Stomach (tissue), 9 donors: ENCODE measurements around the gene LMO2. TPM values are rescaled to one million over a fixed set of nuclear protein-coding genes. Genes with fewer than 3 reads are reported as not detected.
A peak's percentile ranks its signal among the peaks of the same experiment; 100 is the strongest.

ENCODE experiments used
- DNase-seq, 2 donors: peaks; one replicate each; pipeline versions ENCODE4 v3.0.0 to v3.0.0-alpha.2; 2013 to 2019
- H3K27ac ChIP-seq, 5 donors: fragments of 200-600 bp in 4 of 5; sonication (generic) in 4 of 5; one replicate each; pipeline ENCODE4 v1.5.1; 2013 to 2019; ENCODE audit warnings: mild to moderate bottlenecking in 1 of 5, moderate library complexity in 1 of 5
- H3K27me3 ChIP-seq, 3 donors: fragments of 200-600 bp; sonication (generic); one replicate each; pipeline ENCODE4 v1.5.1; 2017 to 2019; ENCODE audit warnings: mixed run types in 1 of 3
- H3K36me3 ChIP-seq, 4 donors: fragments of 200-600 bp; sonication (generic); 1 replicate in 3 of 4; 2 replicates in 1 of 4; pipeline ENCODE4 v1.5.1; 2016 to 2019
- H3K4me1 ChIP-seq, 4 donors: fragments of 200-600 bp; sonication (generic); one replicate each; pipeline ENCODE4 v1.5.1; 2016 to 2019
- H3K4me3 ChIP-seq, 4 donors: fragments of 200-600 bp; sonication (generic) in 3 of 4; one replicate each; pipeline ENCODE4 v1.5.1; 2016 to 2019; ENCODE audit warnings: mild to moderate bottlenecking in 1 of 4
- H3K9me3 ChIP-seq, 4 donors: fragments of 200-600 bp; sonication (generic); one replicate each; pipeline ENCODE4 v1.5.1; 2016 to 2019
- CTCF ChIP-seq, 7 experiments: fragments of 450-650 bp in 4 of 7; fragments of 200-600 bp in 3 of 7; sonication (generic) in 3 of 7; IDR thresholded peaks; one replicate each; pipeline ENCODE4 v1.5.1; 2016 to 2019; ENCODE audit warnings: antibody characterized with exemption in 7 of 7, control low read depth in 2 of 7, mild to moderate bottlenecking in 1 of 7
- EP300 ChIP-seq: sonication (generic); formaldehyde crosslinking; IDR thresholded peaks from one replicate; pipeline ENCODE4 v1.6.1; 2017; ENCODE audit warnings: antibody characterized with exemption
- POLR2A ChIP-seq, 4 donors: fragments of 450-650 bp; IDR thresholded peaks; one replicate each; pipeline ENCODE4 v1.6.1; 2016; ENCODE audit warnings: antibody characterized with exemption in 4 of 4, control low read depth in 2 of 4, mild to moderate bottlenecking in 1 of 4, moderate library complexity in 1 of 4
- POLR2AphosphoS5 ChIP-seq, 3 donors: sonication (generic); formaldehyde crosslinking; IDR thresholded peaks; one replicate each; pipeline ENCODE4 v1.6.1; 2016; ENCODE audit warnings: antibody characterized with exemption in 3 of 3
- whole genome bisulfite sequencing, 5 donors: extraction: QIAGEN DNeasy Blood & Tissue Kit in 3 of 5; methylation state at CpG; one replicate each; pipeline versions ENCODE4 v1.1.5 to v1.1.7; 2013 to 2018; 5-methylcytosine and 5-hydroxymethylcytosine counted together
- intact Hi-C: fragments of 100-400 bp; cut with DNase I; formaldehyde crosslinking; loops from one replicate; pipeline ENCODE4 v1.15.1; 2023; ENCODE audit warnings: low total_unique reads
- polyA plus RNA-seq, 3 donors: library from polyadenylated mRNA; stranded (reverse); fragments of 200-250 nt; gene quantifications; one replicate each; pipeline ENCODE4 v1.2.3, GENCODE V29; 2013
- total RNA-seq, 5 donors: library from RNA; depleted of rRNA; stranded (reverse); fragments of >200 nt; gene quantifications; one replicate each; pipeline versions ENCODE4 v1.1.0 to v1.2.3, GENCODE V29; 2014 to 2016
- donor health status: healthy with polysubstance abuse.
- donor health status: Bipolar disorder and iron deficiency.
- donor health status: healthy.

LMO2 gene
- total and polyA plus RNA-seq, 8 donors = 9.1 to 54.7 (median 12.3) TPM; not detected in 1

GRCh38 chr11:33912405-33913361 lies 20.8 kb upstream of the LMO2 start:
- no peak overlapping the region for H3K4me3 ChIP-seq
- 48 to 60% (median 52%) methylated on average over 12 of the region's 12 CpGs for WGBS, 5 donors
- H3K27ac ChIP-seq = peak overlapping the region in 2 of 5 donors; percentile 36 to 43
- H3K4me1 ChIP-seq = peaks cover 0 to 9% (median 0%) of the 10 kb centered on the region in 4 donors
- DNase-seq = no peak
- TF ChIP-seq CTCF (IDR thresholded peaks at IDR 0.05) (no peak), EP300 (no peak), POLR2AphosphoS5 (IDR thresholded peaks at IDR 0.05) (no peak), POLR2A (IDR thresholded peaks at IDR 0.05) (no peak)
- peaks cover 0 to 7% (median 0%) of the 10 kb centered on the region in 4 donors for H3K9me3 ChIP-seq
- intact Hi-C loops = no loop called here
- no peaks in the 10 kb centered on the region for H3K36me3 ChIP-seq
- peaks cover 0 to 3% (median 0%) of the 10 kb centered on the region in 3 donors for H3K27me3 ChIP-seq

- intact Hi-C loops = no loop called here
- no peak for TF ChIP-seq EP300
Measured at GRCh38 chr11:33910958-33911339, 19.1 kb upstream of the LMO2 start.

GRCh38 chr11:33910296-33910957 lies 18.6 kb upstream of the LMO2 start:
- no peak for DNase-seq
- 78 to 87% (median 81%) methylated on average over 6 of the region's 6 CpGs for WGBS, 5 donors
- H3K4me3 ChIP-seq = no peak overlapping the region
- H3K36me3 ChIP-seq = no peaks in the 10 kb centered on the region
- TF ChIP-seq POLR2A (IDR thresholded peaks at IDR 0.05) (no peak), POLR2AphosphoS5 (IDR thresholded peaks at IDR 0.05) (no peak), EP300 (no peak), CTCF (IDR thresholded peaks at IDR 0.05) (no peak)
- intact Hi-C loops = no loop called here
- H3K27me3 ChIP-seq = no peaks in the 10 kb centered on the region
- peaks cover 0 to 9% (median 0%) of the 10 kb centered on the region in 4 donors for H3K4me1 ChIP-seq
- peaks cover 0 to 7% (median 0%) of the 10 kb centered on the region in 4 donors for H3K9me3 ChIP-seq
- no peak overlapping the region for H3K27ac ChIP-seq

More at GRCh38 chr11:33910958-33911339, 19.1 kb upstream of the LMO2 start:
- Histone ChIP-seq H3K4me1 (peaks cover 0 to 9% (median 0%) of the 10 kb centered on the region in 4 donors), H3K27ac (no peak overlapping the region), H3K4me3 (no peak overlapping the region), H3K27me3 (no peaks in the 10 kb centered on the region), H3K9me3 (peaks cover 0 to 7% (median 0%) of the 10 kb centered on the region in 4 donors), H3K36me3 (no peaks in the 10 kb centered on the region)
- DNase-seq = no peak

- peaks cover 0 to 9% (median 0%) of the 10 kb centered on the region in 4 donors for H3K4me1 ChIP-seq
- H3K36me3 ChIP-seq = no peaks in the 10 kb centered on the region
- intact Hi-C loops = no loop called here
- peaks cover 0 to 7% (median 0%) of the 10 kb centered on the region in 4 donors for H3K9me3 ChIP-seq
- TF ChIP-seq POLR2AphosphoS5 (IDR thresholded peaks at IDR 0.05) (no peak), EP300 (no peak), CTCF (IDR thresholded peaks at IDR 0.05) (no peak), POLR2A (IDR thresholded peaks at IDR 0.05) (no peak)
- DNase-seq = no peak
- H3K4me3 ChIP-seq = no peak overlapping the region
- H3K27ac ChIP-seq = no peak overlapping the region
- H3K27me3 ChIP-seq = no peaks in the 10 kb centered on the region
Measured at GRCh38 chr11:33909552-33909951, 17.7 kb upstream of the LMO2 start.
